Activated CD4-positive, alpha-beta T cell treated with anti-CD3 and anti-CD28 coated beads, Interleukin-2, amount 10 ng/mL, durations not matched to agents 7 days and 5 days (primary cell): Measurements from ENCODE around the gene EPHA10. TPM values are rescaled to one million over a fixed set of nuclear protein-coding genes. Genes with fewer than 3 reads are reported as not detected.

Experiments used
- CTCF ChIA-PET: fragments of 350-600 bp; sonication (Branson Sonifier 250); formaldehyde crosslinking; loops from one replicate; lab custom pipeline; 2021; ENCODE audit warnings: antibody characterized with exemption; lab: Charles Lee
- POLR2A ChIA-PET: fragments of 350-600 bp; sonication (Branson Sonifier 250); formaldehyde crosslinking; loops from one replicate; lab custom pipeline; 2021; ENCODE audit warnings: antibody characterized with exemption; lab: Charles Lee
- DNase-seq: peaks from one replicate; pipeline ENCODE4 v3.0.0-alpha.2; 2020
- H3K27ac Mint-ChIP-seq: one replicate; pipeline ENCODE4 v1.8.0; 2021; ENCODE audit warnings: mild to moderate bottlenecking, moderate library complexity, mixed read lengths
- H3K27me3 Mint-ChIP-seq: one replicate; pipeline ENCODE4 v1.8.0; 2021; ENCODE audit warnings: mixed read lengths
- H3K36me3 Mint-ChIP-seq: one replicate; pipeline ENCODE4 v1.8.0; 2021; ENCODE audit warnings: low read depth, mixed read lengths
- H3K4me1 Mint-ChIP-seq: one replicate; pipeline ENCODE4 v1.8.0; 2021; ENCODE audit warnings: mixed read lengths
- H3K4me3 Mint-ChIP-seq: one replicate; pipeline ENCODE4 v1.8.0; 2021; ENCODE audit warnings: mild to moderate bottlenecking, moderate library complexity, mixed read lengths
- H3K9me3 Mint-ChIP-seq: one replicate; pipeline ENCODE4 v1.8.0; 2021; ENCODE audit warnings: mixed read lengths
- total RNA-seq, 2 experiments: library from RNA; stranded (reverse); gene quantifications; one replicate each; pipeline ENCODE4 v1.2.3, GENCODE V29; 2021

EPHA10 gene
- total RNA-seq, 2 experiments from 2014 or later: not detected

DNA sequence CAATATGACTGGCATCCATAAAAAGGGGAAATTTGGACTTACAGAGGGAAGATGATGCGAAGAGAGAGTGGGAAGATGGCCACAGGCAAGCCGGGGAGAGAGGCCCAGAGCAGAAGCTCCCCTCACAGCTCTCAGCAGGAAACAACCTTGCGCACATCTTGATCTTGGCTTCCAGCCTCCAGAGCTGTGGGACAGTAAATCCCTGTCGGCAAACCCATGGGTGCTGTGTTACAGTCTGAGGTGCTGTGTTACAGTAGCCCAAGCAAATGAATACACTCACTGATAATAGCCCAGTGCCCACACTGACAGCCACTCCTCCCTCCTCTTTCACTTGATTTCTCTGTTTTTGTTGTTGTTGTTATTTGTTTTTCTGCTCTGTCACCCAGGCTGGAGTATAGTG, 50.2 kb downstream of the EPHA10 start:
- Mint-ChIP-seq H3K36me3 (peaks cover 7% of the 10 kb centered on the region), H3K27me3 (no peaks in the 10 kb centered on the region), H3K27ac (no peak overlapping the region), H3K9me3 (no peaks in the 10 kb centered on the region), H3K4me3 (no peak overlapping the region), H3K4me1 (no peaks in the 10 kb centered on the region)
- CTCF ChIA-PET: interaction anchor here (0.8 kb wide), 1 partner anchor 23 kb away, joined by 3 read pairs; no protein-coding TSS in a partner anchor
- POLR2A ChIA-PET: no interaction called here
- no peak for DNase-seq

DNA sequence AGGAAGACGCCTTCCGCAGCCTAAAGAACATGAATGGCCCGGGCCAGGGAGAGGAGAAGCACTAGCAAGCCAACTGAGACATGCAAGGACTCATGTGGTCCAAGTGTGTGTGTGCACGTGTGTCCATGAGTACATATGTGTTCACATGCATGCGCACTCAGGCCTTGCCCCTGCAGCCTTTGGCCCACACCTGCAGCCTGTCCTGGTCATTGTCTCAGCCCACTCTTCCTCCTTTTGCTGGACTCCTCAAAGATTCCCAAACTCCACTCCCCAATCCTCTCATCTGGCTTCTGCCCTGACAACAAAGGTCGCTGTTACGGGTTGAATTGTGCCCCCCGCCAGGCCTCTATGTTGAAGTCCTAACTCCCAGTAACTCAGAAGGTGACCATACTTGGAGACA, 50.7 kb downstream of the EPHA10 start:
- DNase-seq: no peak
- Mint-ChIP-seq H3K4me3 (no peak overlapping the region), H3K27me3 (no peaks in the 10 kb centered on the region), H3K36me3 (peaks cover 11% of the 10 kb centered on the region), H3K4me1 (no peaks in the 10 kb centered on the region), H3K9me3 (no peaks in the 10 kb centered on the region), H3K27ac (no peak overlapping the region)
- POLR2A ChIA-PET: no interaction called here
- CTCF ChIA-PET: no interaction called here

DNA sequence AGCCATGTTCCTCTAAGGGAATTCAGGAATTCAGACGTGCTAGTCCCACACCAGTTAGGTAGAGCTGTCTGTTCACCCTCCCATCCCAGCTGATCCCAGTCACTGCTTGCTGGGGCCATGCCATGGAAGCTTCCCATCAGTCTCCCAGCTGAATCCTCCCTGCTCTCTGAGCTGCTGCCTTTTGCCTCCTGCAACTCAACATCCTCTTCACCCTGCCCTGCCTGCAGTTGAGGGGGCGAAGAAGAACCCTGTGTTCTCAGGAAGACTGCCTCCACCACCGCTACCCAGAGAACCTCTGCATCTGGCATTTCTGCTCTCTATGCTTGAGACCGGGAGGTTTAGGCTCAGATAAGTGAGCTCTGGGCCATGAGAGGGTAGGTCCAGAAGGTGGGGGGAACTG, 56.4 kb downstream of the EPHA10 start:
- no peaks in the 10 kb centered on the region for H3K4me1 Mint-ChIP-seq
- no peak for DNase-seq
- H3K4me3 Mint-ChIP-seq: no peak overlapping the region
- H3K9me3 Mint-ChIP-seq: no peaks in the 10 kb centered on the region
- POLR2A ChIA-PET: no interaction called here
- H3K27ac Mint-ChIP-seq: no peak overlapping the region
- H3K36me3 Mint-ChIP-seq: peaks cover 53% of the 10 kb centered on the region
- H3K27me3 Mint-ChIP-seq: no peaks in the 10 kb centered on the region
- CTCF ChIA-PET: no interaction called here

DNA sequence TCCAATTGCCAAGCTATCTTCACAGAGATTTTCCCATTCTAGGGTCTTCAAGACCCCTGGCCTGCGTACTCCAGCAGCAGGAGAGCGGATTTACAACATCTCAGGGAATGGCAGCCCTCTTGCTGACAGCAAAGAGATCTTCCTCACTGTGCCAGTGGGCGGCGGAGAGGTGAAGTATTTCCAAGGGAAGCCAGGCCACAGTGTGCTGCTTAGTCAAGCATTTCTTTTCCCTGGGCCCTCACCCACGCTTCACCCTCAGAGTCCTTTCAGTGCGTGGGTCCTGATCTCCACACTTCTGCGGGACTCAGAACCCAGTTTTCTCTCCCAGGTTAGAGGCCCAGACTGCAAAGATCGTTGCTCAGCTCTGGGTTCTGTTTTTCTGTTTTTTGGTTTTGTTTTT, 59.5 kb downstream of the EPHA10 start:
- Mint-ChIP-seq H3K9me3 (no peaks in the 10 kb centered on the region), H3K36me3 (peaks cover 74% of the 10 kb centered on the region), H3K27ac (no peak overlapping the region), H3K4me1 (no peaks in the 10 kb centered on the region), H3K4me3 (no peak overlapping the region), H3K27me3 (no peaks in the 10 kb centered on the region)
- DNase-seq: no peak
- ChIA-PET CTCF (no interaction called here), POLR2A (interaction anchor here (0.7 kb wide), 1 partner anchor 15 kb away, joined by 3 read pairs; no protein-coding TSS in a partner anchor)

DNA sequence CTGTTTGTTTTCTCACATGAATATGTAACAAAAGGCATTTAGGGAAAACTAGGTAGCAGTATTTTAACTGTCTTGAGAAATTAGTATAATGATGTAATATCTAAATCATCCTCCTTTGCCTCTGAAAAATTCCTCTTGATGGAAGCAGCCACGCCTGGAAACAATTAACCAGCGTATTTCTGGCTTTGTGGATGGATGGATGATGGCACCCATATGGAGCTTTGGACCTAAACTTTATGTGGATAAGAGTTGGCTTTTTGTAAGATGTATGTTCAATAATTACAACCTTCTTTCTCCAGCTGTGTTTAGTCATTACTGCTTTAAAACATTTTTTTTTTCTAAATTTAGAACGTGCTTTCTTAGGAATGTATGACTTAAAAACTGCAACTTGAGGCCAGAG, 60.0 kb downstream of the EPHA10 start:
- Mint-ChIP-seq H3K9me3 (no peaks in the 10 kb centered on the region), H3K27ac (no peak overlapping the region), H3K36me3 (peaks cover 77% of the 10 kb centered on the region), H3K4me1 (no peaks in the 10 kb centered on the region), H3K4me3 (no peak overlapping the region), H3K27me3 (no peaks in the 10 kb centered on the region)
- ChIA-PET POLR2A (interaction anchor here (0.7 kb wide), 1 partner anchor 14 kb away, joined by 3 read pairs; no protein-coding TSS in a partner anchor), CTCF (interaction anchor here (0.6 kb wide), 1 partner anchor 44 kb away, joined by 3 read pairs; no protein-coding TSS in a partner anchor)
- no peak for DNase-seq

DNA sequence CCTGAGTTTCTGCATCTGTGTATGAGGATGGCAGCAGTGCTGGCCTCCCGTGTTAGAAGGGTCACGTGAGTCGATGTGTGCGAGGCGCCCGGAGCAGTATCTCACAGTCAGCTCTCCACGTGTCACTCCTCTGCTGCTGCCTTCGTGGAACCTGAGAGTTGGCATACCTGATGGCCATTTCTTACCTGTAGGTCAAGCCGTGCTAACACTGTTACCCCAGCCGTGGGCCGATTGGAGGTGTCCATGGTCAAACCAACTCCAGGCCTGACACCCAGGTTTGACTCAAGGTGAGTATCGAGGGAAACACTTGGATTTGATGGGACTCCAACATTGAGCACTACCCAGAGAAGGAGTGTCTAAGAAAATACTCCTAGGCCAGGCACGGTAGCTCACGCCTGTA, 61.9 kb downstream of the EPHA10 start:
- Mint-ChIP-seq H3K4me3 (no peak overlapping the region), H3K36me3 (peaks cover 72% of the 10 kb centered on the region), H3K27me3 (no peaks in the 10 kb centered on the region), H3K9me3 (no peaks in the 10 kb centered on the region), H3K27ac (no peak overlapping the region), H3K4me1 (peaks cover 9% of the 10 kb centered on the region)
- ChIA-PET POLR2A (no interaction called here), CTCF (interaction anchor here (1.0 kb wide), 1 partner anchor 10 kb away, joined by 3 read pairs; no protein-coding TSS in a partner anchor)
- DNase-seq: no peak

DNA sequence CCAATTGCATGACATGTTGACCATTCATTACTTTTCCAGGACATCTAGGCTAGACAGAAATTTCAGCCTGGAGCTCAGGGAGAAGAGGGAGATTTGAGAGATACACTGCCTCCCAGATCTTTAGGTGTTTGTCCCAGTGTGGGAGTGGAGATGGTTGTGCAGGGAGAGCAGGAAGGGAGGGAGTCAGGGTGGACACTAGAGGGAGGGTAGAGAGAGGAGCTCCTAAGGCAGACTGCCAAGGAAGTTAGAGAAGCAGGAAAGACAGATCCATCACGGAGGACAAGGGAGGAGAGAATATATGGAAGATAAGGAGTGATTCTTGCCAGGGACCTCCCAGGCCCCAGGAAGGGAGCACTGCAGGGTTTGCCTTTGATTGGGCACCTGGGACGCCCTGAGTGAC, 63.9 kb downstream of the EPHA10 start:
- H3K4me1 Mint-ChIP-seq: peaks cover 19% of the 10 kb centered on the region
- H3K27me3 Mint-ChIP-seq: no peaks in the 10 kb centered on the region
- POLR2A ChIA-PET: interaction anchor here (0.6 kb wide), 1 partner anchor 231 kb away, joined by 3 read pairs; no protein-coding TSS in a partner anchor
- peaks cover 66% of the 10 kb centered on the region for H3K36me3 Mint-ChIP-seq
- no peaks in the 10 kb centered on the region for H3K9me3 Mint-ChIP-seq
- CTCF ChIA-PET: interaction anchor here (1.4 kb wide), 1 partner anchor 9 kb away, joined by 3 read pairs; no protein-coding TSS in a partner anchor
- no peak for DNase-seq
- H3K4me3 Mint-ChIP-seq: no peak overlapping the region
- no peak overlapping the region for H3K27ac Mint-ChIP-seq

DNA sequence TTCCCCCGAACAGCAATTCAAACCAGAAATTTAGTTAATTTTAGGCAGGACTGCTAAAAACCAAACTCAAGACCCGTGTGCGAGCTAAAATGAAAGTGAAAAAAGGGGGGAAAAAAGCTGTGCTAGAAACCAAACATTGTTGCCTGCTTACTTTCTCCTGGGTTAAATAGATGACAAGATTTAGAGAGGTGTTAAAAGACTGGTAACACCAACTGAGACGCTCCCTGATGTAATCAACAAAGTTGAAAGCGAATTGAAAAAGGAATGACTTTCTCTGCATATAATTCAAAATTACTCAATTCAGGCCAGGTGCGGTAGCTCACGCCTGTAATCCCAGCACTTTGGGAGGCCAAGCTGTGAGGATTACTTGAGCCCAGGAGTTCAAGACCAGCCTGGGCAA, 65.8 kb downstream of the EPHA10 start:
- Mint-ChIP-seq H3K36me3 (peaks cover 69% of the 10 kb centered on the region), H3K9me3 (no peaks in the 10 kb centered on the region), H3K4me3 (no peak overlapping the region), H3K27ac (no peak overlapping the region), H3K27me3 (no peaks in the 10 kb centered on the region), H3K4me1 (peaks cover 31% of the 10 kb centered on the region)
- CTCF ChIA-PET: interaction anchor here (1.1 to 1.6 kb wide), 2 partner anchors 14 to 162 kb away, joined by 3 read pairs; no protein-coding TSS in a partner anchor
- DNase-seq: no peak
- POLR2A ChIA-PET: no interaction called here

DNA sequence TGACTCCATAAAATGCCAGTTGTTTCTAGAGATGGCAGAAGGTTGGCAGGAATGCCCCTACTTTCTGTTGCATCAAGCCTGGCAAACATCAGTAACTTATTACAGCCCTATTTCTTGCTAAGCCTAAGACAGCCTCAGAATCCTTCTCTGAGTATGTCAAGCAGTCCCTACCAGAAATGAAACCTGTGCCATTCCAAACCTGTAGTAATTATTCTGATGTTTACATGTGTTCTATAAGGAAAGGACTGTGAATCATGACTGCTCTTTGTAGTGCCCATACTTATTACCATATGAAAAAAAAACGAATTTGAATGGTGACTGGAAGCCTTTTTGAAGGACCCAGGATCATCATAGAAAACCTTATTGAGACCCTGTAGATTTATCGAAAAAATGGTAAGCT, 67.2 kb downstream of the EPHA10 start:
- H3K27ac Mint-ChIP-seq: no peak overlapping the region
- CTCF ChIA-PET: no interaction called here
- H3K4me3 Mint-ChIP-seq: no peak overlapping the region
- DNase-seq: no peak
- POLR2A ChIA-PET: no interaction called here
- H3K36me3 Mint-ChIP-seq: peaks cover 64% of the 10 kb centered on the region
- no peaks in the 10 kb centered on the region for H3K9me3 Mint-ChIP-seq
- H3K27me3 Mint-ChIP-seq: no peaks in the 10 kb centered on the region
- H3K4me1 Mint-ChIP-seq: peaks cover 32% of the 10 kb centered on the region

DNA sequence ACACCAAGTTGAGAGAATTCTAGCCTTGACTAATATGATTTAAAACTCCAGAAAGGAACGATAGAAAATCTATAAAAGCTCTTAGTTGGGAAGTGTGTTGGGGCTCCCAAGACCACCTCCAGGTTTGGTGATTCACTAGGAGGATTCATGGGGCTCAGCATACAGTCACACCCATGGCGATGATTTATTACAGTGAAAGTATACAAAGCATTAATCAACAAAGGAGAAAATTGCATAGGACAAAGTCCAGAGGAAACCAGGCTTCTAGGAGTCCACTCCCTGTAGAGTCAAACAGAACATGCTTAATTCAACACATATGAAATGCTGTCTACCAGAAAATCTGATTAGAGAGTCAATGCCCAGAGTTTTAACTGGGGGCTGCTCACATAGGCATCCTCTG, 67.8 kb downstream of the EPHA10 start:
- no peak for DNase-seq
- Mint-ChIP-seq H3K4me3 (no peak overlapping the region), H3K27me3 (no peaks in the 10 kb centered on the region), H3K36me3 (peaks cover 60% of the 10 kb centered on the region), H3K4me1 (peaks cover 32% of the 10 kb centered on the region), H3K27ac (no peak overlapping the region), H3K9me3 (no peaks in the 10 kb centered on the region)
- ChIA-PET POLR2A (no interaction called here), CTCF (no interaction called here)

DNA sequence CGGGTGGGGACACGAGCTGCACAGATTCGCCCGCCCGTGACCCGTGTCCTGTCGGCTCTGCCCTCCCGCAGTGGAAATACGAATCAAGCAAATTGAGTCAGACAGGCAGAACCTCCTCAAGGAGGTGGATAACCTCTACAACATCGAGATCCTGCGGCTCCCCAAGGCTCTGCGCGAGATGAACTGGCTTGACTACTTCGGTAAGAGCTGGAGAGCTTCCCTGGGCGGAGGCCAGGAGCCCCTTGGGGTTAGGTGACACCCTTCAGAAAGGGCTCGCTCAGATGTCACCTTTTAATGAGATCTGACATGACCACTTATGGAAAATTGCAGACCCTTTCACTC, 72.1 kb downstream of the EPHA10 start:
- peak overlapping the region; percentile 94 for H3K4me3 Mint-ChIP-seq
- H3K9me3 Mint-ChIP-seq: no peaks in the 10 kb centered on the region
- ChIA-PET CTCF (interaction anchor here (0.7 to 1.7 kb wide), 5 partner anchors 10 to 212 kb away, joined by 3 to 7 read pairs (median 4); no protein-coding TSS in a partner anchor), POLR2A (interaction anchor here (1.1 kb wide), 1 partner anchor 338 kb away, joined by 3 read pairs; no protein-coding TSS in a partner anchor)
- H3K27ac Mint-ChIP-seq: peak overlapping the region; percentile 97
- peaks cover 45% of the 10 kb centered on the region for H3K36me3 Mint-ChIP-seq
- peaks cover 56% of the 10 kb centered on the region for H3K4me1 Mint-ChIP-seq
- DNase-seq: no peak
- H3K27me3 Mint-ChIP-seq: no peaks in the 10 kb centered on the region

DNA sequence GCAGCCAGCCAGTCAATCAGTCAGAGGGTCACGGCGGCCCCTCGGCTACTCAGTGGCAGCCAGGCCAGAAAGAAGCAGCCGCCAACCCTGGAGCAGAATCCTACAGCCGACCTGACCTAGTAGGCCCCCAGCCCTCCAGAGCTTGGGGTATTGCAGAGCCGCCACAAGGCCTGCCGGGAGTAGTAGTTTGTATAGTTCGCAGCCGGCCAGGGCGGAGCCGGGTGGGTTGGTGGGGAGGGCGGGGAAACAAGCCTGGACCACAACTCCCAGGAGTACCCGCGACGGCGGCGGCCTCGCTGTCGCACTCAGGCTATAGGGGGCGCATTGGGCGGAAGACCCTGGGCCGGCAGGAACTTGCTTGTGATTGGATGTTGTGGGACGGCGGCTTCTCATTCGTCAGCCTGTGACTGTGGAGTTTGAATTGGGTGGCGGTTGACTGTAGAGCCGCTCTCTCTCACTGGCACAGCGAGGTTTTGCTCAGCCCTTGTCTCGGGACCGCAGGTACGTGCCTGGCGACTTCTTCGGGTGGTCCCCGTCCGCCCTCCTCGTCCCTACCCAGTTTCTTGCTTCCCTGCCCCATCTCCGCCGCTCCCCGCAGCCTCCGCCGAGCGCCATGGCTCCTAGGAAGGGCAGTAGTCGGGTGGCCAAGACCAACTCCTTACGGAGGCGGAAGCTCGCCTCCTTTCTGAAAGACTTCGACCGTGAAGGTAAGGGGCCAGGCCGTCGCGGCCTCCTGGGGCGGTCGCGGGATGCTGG, 72.7 kb downstream of the EPHA10 start, which contains the start of gene CDCA8:
TSS of gene CDCA8 (plus strand) at position 439 of the 756 bp plus-strand sequence. CDS start at position 614, 175 bp downstream.
- Mint-ChIP-seq H3K27ac (peak within 1 kb of the TSS; percentile 97), H3K9me3 (no peaks in the 10 kb centered on the region), H3K27me3 (no peaks in the 10 kb centered on the region), H3K4me3 (peak within 1 kb of the TSS; percentile 94), H3K36me3 (peaks cover 45% of the 10 kb centered on the region), H3K4me1 (peaks cover 56% of the 10 kb centered on the region)
- CTCF ChIA-PET: interaction anchor here (0.7 to 1.9 kb wide), 17 partner anchors 8 to 217 kb away, joined by 3 to 7 read pairs (median 4); partner anchors contain the start of gene ZC3H12A
- POLR2A ChIA-PET: interaction anchor here (1.1 kb wide), 1 partner anchor 338 kb away, joined by 3 read pairs; no protein-coding TSS in a partner anchor
- peak; percentile 99 for DNase-seq

DNA sequence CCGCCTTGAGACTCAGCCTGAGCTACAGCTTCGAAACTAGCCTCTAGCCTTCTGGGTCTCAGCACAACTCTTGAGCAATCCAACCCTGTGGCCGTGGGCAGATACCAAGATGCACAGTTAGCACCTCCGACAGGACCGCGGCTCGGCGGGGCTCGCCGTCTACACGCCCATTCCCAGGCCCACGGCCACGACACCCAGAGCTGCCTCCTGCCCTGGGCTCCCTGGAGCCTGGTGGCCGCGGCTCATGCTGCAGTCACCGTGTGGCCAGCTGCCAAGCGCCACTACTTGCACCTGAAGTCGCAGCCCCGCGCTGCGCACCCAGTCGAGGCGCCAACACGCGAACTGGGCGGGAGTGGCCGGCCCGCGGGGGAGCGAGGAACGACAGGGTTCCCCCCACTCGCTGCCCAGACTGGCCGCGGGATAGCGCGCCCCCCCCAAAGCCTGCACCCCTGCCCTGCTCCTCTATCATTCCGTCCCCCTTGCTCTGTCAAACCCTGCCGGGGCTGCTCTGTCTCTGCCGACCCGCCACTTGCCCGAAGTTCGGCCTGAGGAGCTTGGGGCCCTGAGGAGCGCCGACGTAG, 73.3 kb downstream of the EPHA10 start:
- Mint-ChIP-seq H3K9me3 (no peaks in the 10 kb centered on the region), H3K27me3 (no peaks in the 10 kb centered on the region), H3K4me3 (peak overlapping the region; percentile 94), H3K36me3 (peaks cover 38% of the 10 kb centered on the region), H3K4me1 (peaks cover 50% of the 10 kb centered on the region), H3K27ac (peak overlapping the region; percentile 97)
- POLR2A ChIA-PET: no interaction called here
- CTCF ChIA-PET: interaction anchor here (0.7 to 1.9 kb wide), 14 partner anchors 8 to 244 kb away, joined by 3 to 7 read pairs (median 4); partner anchors contain the start of gene ZC3H12A
- peak; percentile 33 for DNase-seq
